Measurements from ENCODE around the gene ABCB4.

Gene ABCB4

DNA sequence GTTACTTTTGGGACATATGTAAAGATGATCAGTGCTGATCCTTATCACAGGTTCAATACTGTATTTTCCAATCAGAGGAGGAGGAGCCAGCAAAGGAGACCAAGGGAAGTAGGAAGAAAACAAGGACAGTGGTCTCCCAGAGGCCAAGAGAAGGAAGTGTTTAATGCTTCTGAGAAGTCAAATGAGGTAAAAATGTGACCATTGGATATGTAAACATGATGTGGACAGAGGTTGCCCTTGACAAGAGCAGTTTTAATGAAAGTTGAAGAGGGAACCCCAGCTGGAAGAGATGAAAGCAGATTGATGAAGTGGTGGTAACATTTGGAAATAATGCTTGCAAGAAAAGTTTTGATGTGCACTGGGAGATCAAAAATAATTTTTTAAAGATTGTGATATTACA, 111.2 kb downstream of the ABCB4 start:
- no peak overlapping the region for H3K4me3 ChIP-seq (ENCODE audit: low read depth, low read length)
- TF ChIP-seq, protein P1, sequence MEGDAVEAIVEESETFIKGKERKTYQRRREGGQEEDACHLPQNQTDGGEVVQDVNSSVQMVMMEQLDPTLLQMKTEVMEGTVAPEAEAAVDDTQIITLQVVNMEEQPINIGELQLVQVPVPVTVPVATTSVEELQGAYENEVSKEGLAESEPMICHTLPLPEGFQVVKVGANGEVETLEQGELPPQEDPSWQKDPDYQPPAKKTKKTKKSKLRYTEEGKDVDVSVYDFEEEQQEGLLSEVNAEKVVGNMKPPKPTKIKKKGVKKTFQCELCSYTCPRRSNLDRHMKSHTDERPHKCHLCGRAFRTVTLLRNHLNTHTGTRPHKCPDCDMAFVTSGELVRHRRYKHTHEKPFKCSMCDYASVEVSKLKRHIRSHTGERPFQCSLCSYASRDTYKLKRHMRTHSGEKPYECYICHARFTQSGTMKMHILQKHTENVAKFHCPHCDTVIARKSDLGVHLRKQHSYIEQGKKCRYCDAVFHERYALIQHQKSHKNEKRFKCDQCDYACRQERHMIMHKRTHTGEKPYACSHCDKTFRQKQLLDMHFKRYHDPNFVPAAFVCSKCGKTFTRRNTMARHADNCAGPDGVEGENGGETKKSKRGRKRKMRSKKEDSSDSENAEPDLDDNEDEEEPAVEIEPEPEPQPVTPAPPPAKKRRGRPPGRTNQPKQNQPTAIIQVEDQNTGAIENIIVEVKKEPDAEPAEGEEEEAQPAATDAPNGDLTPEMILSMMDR (IDR thresholded peaks at IDR 0.05; ENCODE audit: low read depth, low read length): no peak

DNA sequence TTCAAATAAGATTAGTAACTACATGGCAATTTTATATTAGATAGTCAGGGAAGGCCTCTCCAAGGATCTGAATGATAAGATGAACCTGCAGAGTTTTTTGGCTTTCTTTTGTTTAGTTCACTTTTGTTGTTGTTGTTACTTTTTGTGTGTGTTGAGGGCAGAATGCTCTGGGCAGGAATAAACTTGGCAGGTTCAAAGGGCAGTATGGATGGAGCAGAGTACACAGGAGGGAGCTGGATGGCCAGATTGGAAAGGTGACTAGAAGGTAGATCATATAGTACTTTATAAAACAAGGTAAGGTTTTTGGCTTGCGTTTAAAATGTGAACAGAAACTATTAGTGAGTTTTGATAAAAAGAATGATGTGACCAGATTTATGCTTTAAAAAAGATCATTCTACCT, 112.1 kb downstream of the ABCB4 start:
- TF ChIP-seq, protein P1 (IDR thresholded peaks at IDR 0.05; ENCODE audit: low read depth, low read length): no peak
- H3K4me3 ChIP-seq (ENCODE audit: low read depth, low read length): no peak overlapping the region

DNA sequence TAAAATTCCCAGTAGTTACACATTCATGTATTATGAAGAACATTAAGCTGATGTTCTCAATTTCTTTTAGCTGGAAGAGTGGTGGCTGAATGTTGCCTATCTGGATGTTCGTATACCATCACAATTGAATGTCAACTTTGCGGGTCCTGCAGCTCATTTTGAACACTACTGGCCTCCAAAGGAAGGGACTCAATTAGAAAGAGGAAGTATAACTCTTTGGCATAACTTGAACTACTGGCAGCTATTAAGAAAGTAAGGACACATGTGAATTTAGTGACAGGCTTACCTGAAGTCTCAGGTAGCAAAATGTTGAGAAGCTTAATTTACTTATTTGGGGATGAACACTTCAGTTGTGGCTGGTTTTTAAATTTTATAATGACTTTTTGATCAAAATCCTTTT, 114.2 kb downstream of the ABCB4 start:
- H3K4me3 ChIP-seq (ENCODE audit: low read depth, low read length): no peak overlapping the region
- TF ChIP-seq, protein P1 (IDR thresholded peaks at IDR 0.05; ENCODE audit: low read depth, low read length): no peak

DNA sequence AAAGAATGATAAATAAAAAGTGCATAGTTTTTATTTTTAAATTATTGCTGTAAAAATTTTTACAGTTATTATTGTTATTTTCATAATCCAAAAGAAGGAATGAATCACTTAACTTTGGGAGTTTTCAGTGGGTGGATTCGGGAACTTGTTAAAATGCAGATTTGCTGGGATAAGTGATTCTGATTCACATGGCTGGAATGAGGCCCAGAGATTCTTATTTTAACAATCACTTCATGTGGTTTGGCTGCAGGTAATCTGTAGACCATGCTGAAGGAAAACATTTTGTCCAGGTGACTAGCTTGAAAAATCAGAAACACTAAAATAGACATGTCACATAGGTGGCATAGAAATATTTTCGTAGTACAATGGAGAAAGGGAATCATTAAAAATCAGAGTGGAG, 116.1 kb downstream of the ABCB4 start:
- no peak overlapping the region for H3K4me3 ChIP-seq (ENCODE audit: low read depth, low read length)
- TF ChIP-seq, protein P1 (IDR thresholded peaks at IDR 0.05; ENCODE audit: low read depth, low read length): no peak

GRCh38 chr7:87356448-87356847, 119.0 kb downstream of the ABCB4 start:
- no peak overlapping the region for H3K4me3 ChIP-seq (ENCODE audit: low read depth, low read length)
- TF ChIP-seq, protein P1 (IDR thresholded peaks at IDR 0.05; ENCODE audit: low read depth, low read length): no peak

DNA sequence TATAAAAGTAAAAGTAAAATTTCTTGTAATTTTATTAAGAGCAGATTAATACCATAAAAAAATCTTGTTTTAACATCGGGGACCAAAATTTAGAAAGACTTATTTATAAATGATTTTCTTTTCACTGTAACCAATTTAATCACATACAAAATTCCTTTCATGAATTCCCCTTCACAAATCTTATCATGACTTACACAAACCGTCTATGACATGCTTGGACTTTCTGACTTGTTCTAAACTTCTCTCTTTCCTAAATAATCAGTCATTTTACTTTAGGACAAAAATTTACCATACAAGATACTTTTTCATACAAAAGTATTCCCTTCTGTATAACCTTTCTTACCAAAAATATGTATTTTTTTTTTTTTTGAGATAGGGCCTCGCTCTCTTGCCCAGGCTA, 120.7 kb downstream of the ABCB4 start:
- TF ChIP-seq, protein P1 (IDR thresholded peaks at IDR 0.05; ENCODE audit: low read depth, low read length): no peak
- no peak overlapping the region for H3K4me3 ChIP-seq (ENCODE audit: low read depth, low read length)

Measured in WI38 (cell line).